Neutrophil (primary cell): ENCODE data around the gene CGB8.
"Not testable (repeated sequence)": the region's sequence is repeated elsewhere in the genome, so short reads cannot be mapped to it uniquely, and the experiment has no call there.

Experiments
- H3K27ac ChIP-seq: fragments of 200-600 bp; sonication (generic); 2 replicates; pipeline ENCODE4 v1.5.1; 2016; ENCODE audit warnings: mild to moderate bottlenecking, moderate library complexity
- H3K27me3 ChIP-seq: fragments of 200-600 bp; sonication (generic); 2 replicates; pipeline ENCODE4 v1.6.0; 2016; ENCODE audit warnings: mild to moderate bottlenecking
- H3K36me3 ChIP-seq: fragments of 200-600 bp; sonication (generic); 2 replicates; pipeline ENCODE4 v1.5.1; 2017
- H3K4me1 ChIP-seq, 2 experiments: fragments of 200-600 bp in 1 of 2; sonication (generic) in 1 of 2; 1 replicate in 1 of 2; 2 replicates in 1 of 2; pipeline versions ENCODE4 v1.5.1 to v1.6.1; 2013 to 2016; ENCODE audit warnings: low read depth in 1 of 2, low read length in 1 of 2, mild to moderate bottlenecking in 1 of 2, moderate library complexity in 1 of 2; ENCODE audit not compliant: control insufficient read depth in 1 of 2, insufficient read depth in 1 of 2
- H3K4me3 ChIP-seq, 2 experiments: fragments of 200-600 bp in 1 of 2; sonication (generic) in 1 of 2; 1 replicate in 1 of 2; 2 replicates in 1 of 2; pipeline ENCODE4 v1.5.1; 2013 to 2016; ENCODE audit warnings: low read depth in 1 of 2, low read length in 1 of 2, mild to moderate bottlenecking in 1 of 2, moderate library complexity in 1 of 2
- H3K9me3 ChIP-seq: fragments of 200-600 bp; sonication (generic); 2 replicates; pipeline ENCODE4 v1.5.1; 2016
- CTCF ChIP-seq: fragments of 200-600 bp; sonication (generic); IDR thresholded peaks from 2 replicates; pipeline ENCODE4 v1.5.1; 2016; ENCODE audit warnings: antibody characterized with exemption

Gene CGB8

GRCh38 chr19:49030323-49030722, 18.6 kb downstream of the CGB8 start:
- H3K4me1 ChIP-seq, H3K9me3 ChIP-seq: not testable (repeated sequence)

GRCh38 chr19:49029749-49030148, 19.2 kb downstream of the CGB8 start:
- H3K27me3 ChIP-seq, H3K4me3 ChIP-seq, H3K9me3 ChIP-seq, H3K4me1 ChIP-seq, H3K36me3 ChIP-seq, H3K27ac ChIP-seq: not testable (repeated sequence)

More at GRCh38 chr19:49030323-49030722, 18.6 kb downstream of the CGB8 start:
- H3K27ac ChIP-seq, H3K36me3 ChIP-seq, H3K27me3 ChIP-seq, H3K4me3 ChIP-seq: not testable (repeated sequence)

- H3K4me3 ChIP-seq, H3K9me3 ChIP-seq, H3K4me1 ChIP-seq, H3K27me3 ChIP-seq, H3K27ac ChIP-seq, H3K36me3 ChIP-seq: not testable (repeated sequence)
Observed at GRCh38 chr19:49028686-49029085, 20.2 kb downstream of the CGB8 start.

GRCh38 chr19:49025599-49025998, 23.3 kb downstream of the CGB8 start:
- H3K4me3 ChIP-seq, H3K27ac ChIP-seq, H3K4me1 ChIP-seq, H3K36me3 ChIP-seq, H3K9me3 ChIP-seq: not testable (repeated sequence)
- peaks cover 20% of the 10 kb centered on the region for H3K27me3 ChIP-seq

GRCh38 chr19:49025088-49025487, 23.8 kb downstream of the CGB8 start:
- H3K4me1 ChIP-seq, H3K9me3 ChIP-seq, H3K36me3 ChIP-seq, H3K4me3 ChIP-seq, H3K27ac ChIP-seq: not testable (repeated sequence)
- peaks cover 26% of the 10 kb centered on the region for H3K27me3 ChIP-seq

- not testable (repeated sequence) for H3K36me3 ChIP-seq, H3K4me1 ChIP-seq, H3K9me3 ChIP-seq, H3K4me3 ChIP-seq, H3K27ac ChIP-seq
- peaks cover 34% of the 10 kb centered on the region for H3K27me3 ChIP-seq
Observed at GRCh38 chr19:49024233-49024632, 24.7 kb downstream of the CGB8 start, which contains the start of gene CGB3. TSS of gene CGB3 (minus strand) at chr19:49024333. CDS start at chr19:49023971, 362 bp downstream.

GRCh38 chr19:49022116-49022515, 26.8 kb downstream of the CGB8 start:
- Histone ChIP-seq H3K27me3 (peaks cover 55% of the 10 kb centered on the region), H3K36me3 (no peaks in the 10 kb centered on the region), H3K4me1 (peaks cover 23% of the 10 kb centered on the region in 2 experiments), H3K9me3 (no peaks in the 10 kb centered on the region), H3K27ac (no peak overlapping the region), H3K4me3 (no peak overlapping the region)
- no peak for TF ChIP-seq CTCF

- Histone ChIP-seq H3K4me1 (peaks cover 23% of the 10 kb centered on the region in 2 experiments), H3K9me3 (no peaks in the 10 kb centered on the region), H3K36me3 (peaks cover 1% of the 10 kb centered on the region), H3K4me3 (no peak overlapping the region), H3K27ac (no peak overlapping the region), H3K27me3 (peaks cover 57% of the 10 kb centered on the region)
- no peak for TF ChIP-seq CTCF
Observed at GRCh38 chr19:49020931-49021895, 27.7 kb downstream of the CGB8 start.
